GM10847 (cell line): Measurements from ENCODE around the gene KRT81.

Experiments
- POLR2A ChIP-seq: IDR thresholded peaks from 2 replicates; pipeline ENCODE4 v1.6.1; 2011; ENCODE audit not compliant: insufficient read length; ENCODE audit errors: extremely low read depth

KRT81 gene

DNA sequence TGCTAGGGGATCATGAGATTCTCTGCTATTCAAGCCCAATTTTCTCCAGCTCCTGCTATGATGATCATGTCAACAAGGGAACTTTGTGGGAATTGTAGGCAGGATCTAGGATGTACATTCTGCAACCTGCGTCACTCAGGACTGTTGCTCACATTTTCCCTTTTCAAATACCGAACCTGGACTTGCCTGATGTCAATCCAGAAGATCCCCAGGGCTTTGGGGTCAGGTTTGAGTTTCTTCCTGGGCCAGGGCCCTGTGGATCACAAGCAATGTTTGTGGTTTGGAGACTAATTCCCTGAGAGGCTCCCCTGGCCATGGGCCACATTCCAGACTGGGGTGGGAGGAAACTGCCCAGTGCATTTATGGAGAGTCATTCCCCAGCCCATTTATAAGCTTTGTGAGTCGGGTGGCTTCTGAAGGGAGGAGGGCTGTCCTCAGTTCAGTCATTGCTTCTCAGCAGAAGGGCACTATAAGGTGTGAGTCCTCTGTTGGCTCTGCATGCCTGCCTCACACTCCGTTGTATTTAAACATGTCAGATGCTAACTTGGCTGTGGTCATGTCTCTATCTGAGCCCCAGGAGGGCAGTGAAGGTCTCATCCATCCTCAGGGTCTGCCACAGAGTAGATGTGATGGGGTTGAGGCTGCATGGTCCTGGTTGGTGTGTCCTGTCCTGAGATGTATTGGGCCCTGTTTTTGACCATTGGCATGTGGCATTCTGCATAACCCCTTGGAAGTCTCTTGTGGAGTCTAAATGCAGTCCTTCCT lies 10.4 kb downstream of the KRT81 start:
- TF ChIP-seq POLR2A: no peak

DNA sequence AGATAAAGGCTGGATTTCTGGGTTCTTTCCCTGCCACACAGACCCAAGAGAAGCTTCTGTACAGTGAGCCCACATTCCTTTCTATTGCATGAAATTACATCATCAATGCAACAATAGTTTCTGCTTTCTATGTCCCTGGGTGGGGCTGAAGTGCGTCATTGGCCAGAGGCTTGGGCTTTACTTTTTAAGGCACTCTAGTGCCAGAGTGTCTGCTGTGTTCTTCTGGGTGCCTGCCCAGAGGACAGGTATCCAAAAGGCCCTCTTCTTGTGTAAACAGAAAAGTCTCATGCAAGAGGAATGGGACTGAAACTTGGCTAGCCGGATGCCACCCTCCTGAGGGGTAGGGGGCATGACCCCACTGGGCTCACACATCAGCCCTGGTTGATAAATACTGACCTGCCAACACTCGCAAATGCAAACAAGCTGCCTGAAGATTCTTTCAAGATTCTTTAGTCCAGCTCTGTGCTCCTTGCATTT lies 11.0 kb downstream of the KRT81 start:
- TF ChIP-seq POLR2A: no peak

DNA sequence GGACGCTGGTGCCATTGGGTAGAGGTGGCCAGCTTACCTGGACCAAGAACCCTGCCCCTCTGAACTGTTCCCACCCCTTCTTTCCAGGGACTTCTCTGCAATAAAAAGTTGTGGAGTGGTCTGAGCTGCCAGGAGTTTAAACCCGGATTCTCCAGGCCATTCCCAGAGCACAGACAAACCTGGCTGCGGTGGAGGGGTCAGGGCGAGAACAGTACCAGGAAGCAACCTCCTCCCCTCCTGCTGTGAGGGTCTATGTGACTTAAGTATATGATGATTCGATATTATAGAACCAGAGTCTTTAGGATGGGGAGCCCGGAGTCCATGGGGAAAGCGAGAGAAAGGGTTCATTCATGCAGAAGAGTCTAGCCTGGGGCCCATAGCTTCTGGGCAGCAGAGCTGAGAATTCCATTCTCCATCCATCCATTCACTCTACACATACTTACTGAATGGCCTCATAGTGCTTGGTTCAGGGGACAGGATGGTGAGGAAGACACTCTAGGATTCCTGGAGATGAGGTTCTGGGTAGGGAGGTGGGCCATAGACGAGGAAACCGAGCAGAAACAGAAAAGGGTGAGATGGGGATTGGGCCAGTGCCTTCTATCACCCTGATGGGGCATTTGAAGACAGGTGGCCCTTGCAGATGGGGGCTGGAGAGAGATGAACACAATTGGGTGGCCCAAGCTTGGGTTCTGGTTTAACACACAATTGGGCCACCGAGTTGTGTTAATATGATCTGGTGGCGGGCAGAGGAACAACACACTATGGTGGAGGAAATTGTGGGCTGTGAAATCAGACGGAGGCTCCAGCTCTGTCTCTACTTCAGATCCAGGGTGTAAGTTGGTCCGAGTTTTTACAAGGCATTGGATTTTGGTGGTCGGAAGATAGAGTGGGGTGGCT lies 11.7 kb downstream of the KRT81 start:
- TF ChIP-seq POLR2A: no peak

DNA sequence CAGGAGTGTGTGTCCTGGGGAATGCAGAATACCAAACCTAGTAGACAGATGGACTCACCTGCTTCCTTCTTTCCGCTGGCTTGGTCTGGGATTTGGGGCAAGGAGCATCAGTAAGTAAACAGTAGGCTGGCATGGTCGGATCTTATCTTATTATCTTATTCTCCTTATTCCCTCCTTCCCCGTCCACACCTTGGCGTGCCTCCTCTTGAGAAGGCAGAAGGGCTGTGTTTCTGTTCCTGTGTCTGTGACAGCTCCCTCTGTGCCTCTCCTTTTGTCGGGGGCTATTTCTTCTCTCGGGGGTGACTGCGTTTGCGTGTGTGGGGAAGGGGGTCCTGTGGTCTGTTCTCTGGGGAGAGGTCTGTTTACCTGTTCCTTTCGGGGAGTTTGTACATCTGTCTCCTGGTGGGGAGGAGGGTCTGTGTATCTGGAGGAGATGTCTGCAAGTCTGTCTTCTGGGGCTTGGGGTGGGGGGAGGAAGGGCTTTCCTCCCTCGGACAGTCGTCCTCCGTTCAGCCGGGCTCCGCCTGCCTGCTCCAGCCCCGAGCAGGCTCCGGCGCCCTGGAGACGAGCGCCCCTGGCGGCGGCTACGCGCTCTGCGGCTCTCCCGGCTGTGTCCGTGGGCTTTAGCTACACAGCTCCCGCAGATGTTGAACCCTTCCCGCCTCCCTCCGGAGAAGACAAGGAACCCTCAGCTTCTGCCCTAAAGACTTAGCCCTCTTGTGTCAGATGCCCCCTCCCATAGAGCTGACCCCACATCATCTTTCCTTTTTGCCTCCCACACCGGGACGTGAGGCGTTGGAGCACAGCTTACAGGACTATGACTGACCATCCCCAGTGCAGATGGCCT lies 12.5 kb downstream of the KRT81 start:
- no peak for TF ChIP-seq POLR2A

DNA sequence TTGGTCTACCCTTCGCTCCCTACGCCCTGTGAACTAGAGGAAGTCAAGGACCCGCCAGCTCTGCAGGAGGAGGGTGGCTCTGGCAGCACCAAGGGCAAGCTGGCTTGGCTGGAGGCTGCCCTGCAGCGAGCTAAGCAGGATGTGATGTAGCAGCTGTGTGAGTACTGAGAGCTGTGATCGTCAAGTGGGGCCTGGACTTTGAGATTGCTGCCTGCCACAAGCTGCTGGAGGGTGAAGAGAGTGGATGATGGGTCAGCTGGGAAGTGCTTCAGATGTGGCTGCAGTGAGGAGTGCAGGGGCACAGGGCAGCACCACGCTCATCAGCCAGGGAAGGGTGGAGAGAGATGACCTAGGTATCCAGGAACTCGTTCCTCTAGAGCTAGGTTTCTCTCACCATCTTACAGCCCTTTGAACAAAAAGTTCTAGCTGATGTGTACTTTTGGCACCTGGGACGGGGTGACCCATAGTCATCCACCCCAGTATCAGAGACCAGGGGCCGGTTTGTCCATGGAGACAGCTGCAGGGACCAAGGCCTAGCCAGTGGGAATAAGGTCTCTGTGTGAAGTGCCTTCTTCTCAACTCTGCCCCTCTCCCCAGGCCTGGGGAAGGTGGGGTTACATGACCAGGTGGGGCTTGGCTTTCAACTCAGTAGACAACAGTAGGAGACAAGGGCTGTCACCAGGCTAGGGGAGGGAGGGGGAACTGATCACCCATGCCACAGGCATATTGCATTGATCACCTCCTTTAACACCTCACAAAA lies 13.7 kb downstream of the KRT81 start:
- no peak for TF ChIP-seq POLR2A

DNA sequence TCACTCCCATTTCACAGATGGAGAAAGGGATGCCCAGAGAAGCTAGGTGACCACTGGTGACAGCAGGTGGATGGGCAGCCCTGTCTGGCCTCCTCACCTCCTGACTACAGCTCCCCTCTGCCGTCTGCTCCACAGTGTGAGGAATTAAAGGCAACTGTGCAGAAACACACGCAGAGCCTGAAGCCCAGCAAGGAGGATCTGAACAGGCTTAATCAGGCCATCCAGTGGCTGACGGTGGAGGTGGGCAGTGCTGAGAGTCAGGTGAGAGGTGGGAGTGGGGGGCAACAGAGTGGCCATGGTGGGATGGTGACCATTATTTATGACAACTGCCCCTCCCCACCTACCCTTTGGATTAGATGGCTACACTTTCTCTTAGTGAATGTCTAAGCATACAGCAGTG lies 15.6 kb downstream of the KRT81 start:
- TF ChIP-seq POLR2A: no peak

DNA sequence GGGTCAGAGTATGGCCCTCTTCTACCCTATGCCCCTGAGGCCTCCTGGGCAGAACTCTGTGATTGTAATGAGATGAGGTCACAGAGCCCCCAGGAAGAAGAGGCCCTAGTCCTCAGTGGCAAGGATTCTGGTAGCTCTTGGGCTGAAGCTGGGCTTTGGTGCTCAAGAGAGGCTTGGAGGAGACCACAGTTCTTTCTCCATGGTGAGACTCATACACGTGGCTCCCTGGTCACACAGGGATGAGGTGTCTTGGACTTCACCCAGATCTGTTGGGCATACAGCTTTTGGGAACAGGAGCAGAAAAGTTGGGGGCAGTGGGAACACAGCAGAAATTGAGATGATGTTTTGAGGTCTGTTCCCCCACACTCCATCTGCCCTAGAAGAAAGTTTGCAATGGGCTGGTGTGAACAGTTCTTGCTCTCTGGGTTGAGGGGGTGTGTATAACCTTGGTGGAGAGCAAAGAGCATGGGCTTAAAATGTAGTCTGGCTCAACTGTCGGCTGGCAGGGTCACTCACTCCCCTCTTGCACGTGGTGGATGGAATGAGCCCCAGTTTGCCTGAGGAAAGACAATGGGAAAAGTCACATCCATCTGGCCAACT lies 16.7 kb downstream of the KRT81 start, which contains the start of gene KRT86:
Gene KRT86 (plus strand): TSS at position 125 of the 600 bp plus-strand sequence. CDS start 27,272 bp downstream, outside the sequence.
- no peak for TF ChIP-seq POLR2A

DNA sequence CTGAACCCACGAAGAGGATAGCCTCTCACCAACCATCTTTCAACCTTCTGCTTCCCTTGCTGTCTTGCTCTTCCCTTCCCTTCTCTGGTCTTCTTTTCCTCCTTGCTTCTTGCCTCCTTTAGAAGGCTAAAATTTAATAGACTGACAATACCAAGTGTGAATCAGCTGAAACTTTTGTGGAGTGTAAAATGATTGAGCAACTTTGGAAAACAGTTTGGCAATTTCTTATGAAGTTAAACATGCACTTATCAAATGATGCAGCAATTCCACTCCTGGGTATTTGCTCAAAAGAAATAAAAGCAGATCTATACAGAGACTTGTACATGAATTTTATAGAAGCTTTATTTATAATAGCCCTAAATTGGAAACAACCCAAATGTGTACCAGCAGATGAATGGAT lies 20.2 kb downstream of the KRT81 start:
- TF ChIP-seq POLR2A: no peak

DNA sequence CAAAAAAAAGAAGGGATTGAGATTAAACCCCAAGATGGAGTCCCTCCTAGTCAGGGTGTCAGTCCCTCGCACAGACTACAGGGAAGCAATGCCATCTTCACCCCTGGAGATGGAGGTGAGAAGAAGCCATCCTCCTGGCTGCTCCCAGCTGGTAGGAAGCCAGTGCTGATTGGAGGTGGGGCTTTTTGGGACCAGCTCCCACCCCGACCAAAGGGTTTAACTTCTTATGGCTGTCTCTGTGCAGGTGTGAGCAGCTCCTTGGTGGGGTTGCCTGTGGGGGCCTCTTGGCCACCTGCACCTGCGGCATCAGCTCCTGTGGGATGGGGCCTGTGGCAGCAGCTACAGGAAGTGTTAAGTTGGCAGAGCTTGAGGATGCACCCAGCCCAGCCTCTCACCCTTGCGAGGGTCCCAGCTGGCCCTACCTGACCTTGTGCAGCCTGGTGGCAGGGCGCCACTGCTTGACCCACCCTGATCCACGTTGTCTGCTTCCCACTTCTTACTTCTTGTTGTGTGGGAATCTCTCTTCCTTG lies 20.7 kb downstream of the KRT81 start:
- TF ChIP-seq POLR2A: no peak

DNA sequence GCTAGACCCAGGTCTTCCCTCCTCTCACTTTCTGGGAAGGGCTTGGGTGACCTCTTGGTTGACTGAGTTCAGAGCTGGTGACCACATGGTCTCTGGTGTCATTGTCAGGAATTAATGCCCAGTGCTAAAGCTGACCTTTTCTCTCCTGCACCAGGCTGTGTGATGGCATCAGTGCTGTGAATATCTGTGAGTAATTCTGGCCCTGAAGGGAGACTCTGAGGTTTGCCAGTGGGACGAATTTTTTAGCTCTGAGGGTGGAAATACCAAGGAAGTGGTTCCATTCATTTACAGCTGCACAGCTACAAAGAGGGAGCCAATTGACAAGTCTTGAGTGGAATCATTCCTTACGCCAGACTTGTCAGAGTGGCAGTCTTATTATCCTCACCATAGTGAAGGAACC lies 23.1 kb downstream of the KRT81 start:
- no peak for TF ChIP-seq POLR2A

DNA sequence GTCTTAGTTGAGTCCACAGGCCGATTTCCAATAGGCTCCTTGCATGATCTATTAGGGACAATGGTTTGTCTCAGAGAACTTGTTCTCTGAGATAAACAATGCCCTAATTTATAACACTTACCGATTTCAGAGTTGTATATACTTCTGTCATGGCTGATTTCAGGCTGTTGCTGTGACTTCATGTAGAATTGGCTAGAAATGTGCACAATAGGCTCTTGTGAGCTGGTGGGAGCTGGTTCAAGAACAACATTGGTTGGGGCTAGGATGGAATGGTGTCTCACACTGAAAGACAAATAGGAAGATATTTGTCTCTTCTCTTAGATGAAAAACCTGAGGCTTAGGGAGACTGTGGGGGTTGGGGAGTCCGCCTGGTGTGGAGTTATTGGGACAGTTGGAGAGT lies 23.6 kb downstream of the KRT81 start:
- TF ChIP-seq POLR2A: no peak

DNA sequence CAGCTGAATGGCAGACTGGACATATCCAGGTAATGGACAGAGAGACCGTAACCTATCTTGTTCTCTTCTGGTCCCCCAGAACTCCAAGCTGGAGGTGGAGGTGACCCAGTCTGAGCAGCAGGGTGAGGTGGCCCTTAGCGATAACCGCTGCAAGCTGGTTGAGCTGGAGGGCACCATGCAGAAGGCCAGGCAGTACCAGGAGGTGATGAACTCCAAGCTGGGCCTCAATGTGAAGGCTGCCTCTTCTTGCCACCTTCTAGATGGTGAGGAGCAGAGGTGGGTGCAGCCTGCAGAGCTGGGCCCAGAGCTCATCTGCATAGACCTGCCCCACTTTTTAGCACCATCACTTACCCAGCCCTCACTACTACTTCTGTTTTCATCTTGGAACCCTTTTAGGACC lies 24.1 kb downstream of the KRT81 start:
- TF ChIP-seq POLR2A: no peak

DNA sequence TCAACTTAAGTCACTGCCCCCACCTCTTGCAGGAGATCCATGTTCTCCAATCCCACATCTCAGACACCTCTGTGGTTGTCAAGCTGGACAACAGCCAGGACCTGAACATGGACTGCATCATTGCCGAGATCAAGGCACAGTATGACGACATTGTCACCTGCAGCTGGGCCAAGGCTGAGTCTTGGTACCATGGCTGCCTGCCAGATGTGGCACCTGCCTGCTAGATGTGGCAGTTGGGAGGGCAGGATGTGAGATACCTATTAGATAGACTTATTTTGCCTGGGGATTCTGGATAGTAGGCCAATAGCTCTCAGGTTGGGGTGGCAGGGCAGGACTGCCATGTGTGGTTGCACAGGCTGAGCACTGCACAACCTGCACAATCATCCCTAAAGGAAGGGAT lies 24.8 kb downstream of the KRT81 start:
- no peak for TF ChIP-seq POLR2A

DNA sequence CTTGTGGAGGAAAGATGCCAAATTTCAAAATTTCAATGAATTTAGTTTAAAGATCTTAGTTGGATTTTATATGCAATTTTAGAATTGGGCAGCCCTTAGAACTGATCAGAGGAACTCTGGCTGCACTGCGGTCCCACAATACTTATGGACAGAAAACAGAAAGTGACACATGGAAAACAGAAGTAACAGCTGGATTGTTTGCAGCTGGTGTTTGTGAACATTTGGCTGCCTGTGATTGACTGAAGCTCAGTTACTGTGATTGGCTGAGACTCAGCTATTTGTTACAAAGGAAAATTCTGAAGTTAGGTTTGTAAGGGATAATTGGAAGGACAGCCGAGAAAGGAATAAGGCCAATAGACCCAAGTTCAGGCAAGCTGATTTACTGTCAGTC lies 26.9 kb downstream of the KRT81 start:
- no peak for TF ChIP-seq POLR2A

DNA sequence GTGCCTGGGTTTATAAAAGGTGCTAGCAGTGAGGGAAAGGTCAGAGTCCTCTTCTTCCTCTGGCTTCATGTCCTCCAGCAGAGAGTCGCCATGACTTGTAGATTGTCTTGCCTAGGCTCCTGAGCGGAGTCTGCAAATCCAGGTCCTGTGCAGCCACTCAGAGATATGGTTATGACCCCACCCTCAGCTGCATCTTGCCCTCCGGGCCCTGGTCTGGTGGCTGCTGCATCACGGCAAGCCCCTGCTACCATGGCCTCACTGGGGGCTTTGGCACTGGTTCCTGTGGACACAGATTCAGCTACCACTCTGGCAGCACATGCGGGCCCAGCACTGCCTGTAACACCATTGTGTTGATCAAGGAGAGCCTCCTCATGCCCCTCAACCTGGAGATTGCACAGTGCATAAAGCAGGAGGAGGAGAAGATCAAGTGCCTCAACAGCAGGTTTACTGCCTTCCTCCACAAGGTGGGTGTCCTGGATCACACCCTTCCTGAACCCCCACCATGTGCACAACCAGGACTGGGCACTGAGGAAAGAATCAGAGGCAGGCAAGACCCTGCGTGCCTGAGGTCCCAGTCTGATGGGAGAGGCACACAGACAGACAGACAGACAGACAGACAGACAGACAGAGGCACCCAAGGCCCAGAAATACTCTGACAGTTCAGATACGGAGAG lies 27.4 kb downstream of the KRT81 start:
- TF ChIP-seq POLR2A: no peak
